Suprapubic skin (tissue), 4 donors: ENCODE data around the gene CLASP1. TPM values are rescaled to one million over a fixed set of nuclear protein-coding genes. Genes with fewer than 3 reads are reported as not detected.

ENCODE experiments used
- DNase-seq, 2 donors: peaks; one replicate each; pipeline ENCODE4 v3.0.0-alpha.2; 2019; ENCODE audit warnings: low spot score in 2 of 2
- H3K27ac ChIP-seq: fragments of 200-600 bp; sonication (generic); one replicate; pipeline ENCODE4 v1.5.1; 2019
- H3K27me3 ChIP-seq: fragments of 200-600 bp; sonication (generic); one replicate; pipeline ENCODE4 v1.5.1; 2019
- H3K36me3 ChIP-seq: fragments of 200-600 bp; sonication (generic); one replicate; pipeline ENCODE4 v1.5.1; 2019
- H3K4me1 ChIP-seq: fragments of 200-600 bp; sonication (generic); one replicate; pipeline ENCODE4 v1.5.1; 2019
- H3K4me3 ChIP-seq: fragments of 200-600 bp; sonication (generic); one replicate; pipeline ENCODE4 v1.5.1; 2019; ENCODE audit warnings: mild to moderate bottlenecking
- H3K9me3 ChIP-seq: fragments of 200-600 bp; sonication (generic); one replicate; pipeline ENCODE4 v1.5.1; 2019
- EP300 ChIP-seq: sonication (generic); formaldehyde crosslinking; IDR thresholded peaks from one replicate; pipeline ENCODE4 v1.6.1; 2017; ENCODE audit warnings: antibody characterized with exemption
- POLR2A ChIP-seq, 2 donors: fragments of 450-650 bp; IDR thresholded peaks; one replicate each; pipeline ENCODE4 v1.6.1; 2017; ENCODE audit warnings: antibody characterized with exemption in 2 of 2, mild to moderate bottlenecking in 2 of 2, moderate library complexity in 2 of 2
- POLR2AphosphoS5 ChIP-seq, 3 donors: sonication (generic); formaldehyde crosslinking; IDR thresholded peaks; one replicate each; pipeline ENCODE4 v1.6.1; 2017; ENCODE audit warnings: antibody characterized with exemption in 3 of 3
- WGBS: methylation state at CpG from one replicate; pipeline ENCODE4 v1.1.5; 2018; 5-methylcytosine and 5-hydroxymethylcytosine counted together
- total RNA-seq, 4 donors: library from RNA; depleted of rRNA; stranded (reverse); fragments of >200 nt; gene quantifications; one replicate each; pipeline ENCODE4 v1.1.0, GENCODE V29; 2016
- TF ChIP-seq, protein P1 (sequence below), 2 donors: fragments of 200-600 bp in 1 of 2; fragments of 450-650 bp in 1 of 2; sonication (generic) in 1 of 2; IDR thresholded peaks; one replicate each; pipeline ENCODE4 v1.5.1; 2016 to 2019; ENCODE audit warnings: antibody characterized with exemption in 2 of 2, mild to moderate bottlenecking in 1 of 2, moderate library complexity in 1 of 2

The CLASP1 gene
- total RNA-seq, 4 donors from 2014 or later = 53.3 to 99.5 (median 67.6) TPM

DNA sequence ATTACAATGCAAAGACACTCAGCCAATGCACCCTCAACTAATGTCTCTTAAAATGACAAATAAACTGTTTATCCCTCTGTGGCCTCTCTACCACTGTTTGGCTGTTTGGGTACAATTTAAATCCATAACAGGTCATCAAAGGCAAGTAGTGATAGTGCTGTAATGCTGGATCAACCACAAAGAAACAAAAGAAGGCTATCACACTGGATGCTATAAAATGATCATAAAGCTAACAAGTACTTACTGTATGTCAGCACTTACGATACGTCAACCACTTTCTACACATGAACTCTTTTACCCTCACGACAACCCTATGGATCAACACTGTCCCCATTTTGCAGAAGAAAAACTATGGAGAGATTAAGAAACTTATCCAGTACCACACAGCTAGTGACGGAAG, 64.5 kb downstream of the CLASP1 start:
- 96% methylated on average over 4 of the region's 4 CpGs for WGBS

DNA sequence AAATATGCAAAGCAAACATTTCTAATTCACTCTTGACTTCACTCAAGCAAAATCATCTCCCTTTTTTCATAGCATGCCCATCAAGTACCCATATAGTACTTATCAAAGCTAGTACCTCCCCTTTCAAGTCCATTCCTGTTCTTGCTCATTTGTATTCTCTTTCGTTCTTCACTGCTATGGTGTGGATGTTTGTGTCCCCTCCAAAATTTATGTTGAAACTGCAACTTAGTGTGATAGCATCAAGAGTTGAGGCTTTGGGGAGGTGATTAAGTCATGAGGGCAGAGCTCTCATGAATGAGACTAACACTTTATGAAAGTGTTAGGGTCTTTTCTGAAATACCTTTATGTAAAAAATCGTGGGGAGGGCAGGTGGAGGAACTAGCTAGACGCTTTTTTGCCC, 65.7 kb downstream of the CLASP1 start:
- Histone ChIP-seq H3K27ac (no peak overlapping the region), H3K36me3 (no peaks in the 10 kb centered on the region), H3K4me1 (peaks cover 5% of the 10 kb centered on the region), H3K9me3 (no peaks in the 10 kb centered on the region), H3K27me3 (no peaks in the 10 kb centered on the region), H3K4me3 (no peak overlapping the region)
- TF ChIP-seq, protein P1, sequence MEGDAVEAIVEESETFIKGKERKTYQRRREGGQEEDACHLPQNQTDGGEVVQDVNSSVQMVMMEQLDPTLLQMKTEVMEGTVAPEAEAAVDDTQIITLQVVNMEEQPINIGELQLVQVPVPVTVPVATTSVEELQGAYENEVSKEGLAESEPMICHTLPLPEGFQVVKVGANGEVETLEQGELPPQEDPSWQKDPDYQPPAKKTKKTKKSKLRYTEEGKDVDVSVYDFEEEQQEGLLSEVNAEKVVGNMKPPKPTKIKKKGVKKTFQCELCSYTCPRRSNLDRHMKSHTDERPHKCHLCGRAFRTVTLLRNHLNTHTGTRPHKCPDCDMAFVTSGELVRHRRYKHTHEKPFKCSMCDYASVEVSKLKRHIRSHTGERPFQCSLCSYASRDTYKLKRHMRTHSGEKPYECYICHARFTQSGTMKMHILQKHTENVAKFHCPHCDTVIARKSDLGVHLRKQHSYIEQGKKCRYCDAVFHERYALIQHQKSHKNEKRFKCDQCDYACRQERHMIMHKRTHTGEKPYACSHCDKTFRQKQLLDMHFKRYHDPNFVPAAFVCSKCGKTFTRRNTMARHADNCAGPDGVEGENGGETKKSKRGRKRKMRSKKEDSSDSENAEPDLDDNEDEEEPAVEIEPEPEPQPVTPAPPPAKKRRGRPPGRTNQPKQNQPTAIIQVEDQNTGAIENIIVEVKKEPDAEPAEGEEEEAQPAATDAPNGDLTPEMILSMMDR (IDR thresholded peaks at IDR 0.05) = no peak
- TF ChIP-seq POLR2A (IDR thresholded peaks at IDR 0.05) = no peak
- TF ChIP-seq EP300 = no peak
- no peak for TF ChIP-seq POLR2AphosphoS5 (IDR thresholded peaks at IDR 0.05)
- DNase-seq = no peak
- 73% methylated on average over 3 of the region's 3 CpGs for WGBS

More for the DNA sequence above, 64.5 kb downstream of the CLASP1 start:
- Histone ChIP-seq H3K27ac (no peak overlapping the region), H3K27me3 (no peaks in the 10 kb centered on the region), H3K9me3 (no peaks in the 10 kb centered on the region), H3K36me3 (peaks cover 4% of the 10 kb centered on the region), H3K4me1 (peaks cover 5% of the 10 kb centered on the region), H3K4me3 (no peak overlapping the region)
- no peak for DNase-seq
- TF ChIP-seq, protein P1 (IDR thresholded peaks at IDR 0.05) = no peak
- TF ChIP-seq POLR2A (IDR thresholded peaks at IDR 0.05) (no peak), POLR2AphosphoS5 (IDR thresholded peaks at IDR 0.05) (no peak), EP300 (no peak)

DNA sequence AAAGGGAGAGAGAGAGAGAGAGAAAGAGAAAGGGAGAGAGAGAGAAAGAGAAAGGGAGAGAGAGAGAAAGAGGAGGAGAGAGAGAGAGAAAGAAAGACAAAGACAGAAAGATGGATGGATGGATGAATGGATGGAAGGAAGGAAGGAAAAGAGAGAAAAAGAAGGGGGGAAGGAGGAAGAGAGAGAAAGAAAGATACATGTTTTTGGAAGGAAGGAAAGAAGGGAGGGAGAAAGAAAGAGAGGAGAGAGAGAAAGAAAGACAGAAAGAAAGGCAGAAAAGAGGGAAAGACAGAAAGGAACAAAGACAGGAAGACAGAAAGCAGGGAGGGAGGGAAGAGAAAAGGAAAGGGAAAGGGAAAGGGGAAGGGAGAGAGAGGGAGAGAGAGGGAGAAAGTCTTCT, 67.0 kb downstream of the CLASP1 start:
- Histone ChIP-seq H3K27ac (no peak overlapping the region), H3K27me3 (no peaks in the 10 kb centered on the region), H3K4me3 (no peak overlapping the region), H3K36me3 (no peaks in the 10 kb centered on the region), H3K9me3 (no peaks in the 10 kb centered on the region), H3K4me1 (peaks cover 5% of the 10 kb centered on the region)
- no peak for DNase-seq
- TF ChIP-seq POLR2AphosphoS5 (IDR thresholded peaks at IDR 0.05) (no peak), EP300 (no peak), POLR2A (IDR thresholded peaks at IDR 0.05) (no peak)
- TF ChIP-seq, protein P1 (IDR thresholded peaks at IDR 0.05) = no peak

DNA sequence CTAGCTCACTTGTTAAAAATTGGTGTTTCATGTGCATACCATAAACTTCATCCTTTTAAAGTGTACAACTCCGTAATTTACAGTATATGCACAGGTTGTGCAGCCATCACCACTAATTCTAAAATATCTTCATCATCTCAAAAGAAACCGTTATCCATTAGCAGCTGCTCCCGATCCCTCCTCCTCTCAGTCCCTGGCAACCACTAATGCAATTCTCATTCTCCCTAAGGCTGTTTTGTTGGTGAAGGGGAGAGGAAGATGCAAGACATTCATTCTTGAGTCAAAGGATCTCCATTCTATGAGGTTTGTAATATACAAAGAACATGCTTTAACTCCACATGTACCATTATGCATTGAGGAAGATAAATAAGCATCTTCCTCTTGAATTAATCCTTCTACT, 70.0 kb downstream of the CLASP1 start:
- no peaks in the 10 kb centered on the region for H3K36me3 ChIP-seq
- no peaks in the 10 kb centered on the region for H3K9me3 ChIP-seq
- no peak overlapping the region for H3K27ac ChIP-seq
- peaks cover 5% of the 10 kb centered on the region for H3K4me1 ChIP-seq
- no peak overlapping the region for H3K4me3 ChIP-seq
- WGBS = 59% methylated on average over 3 of the region's 3 CpGs
- DNase-seq = no peak
- no peak for TF ChIP-seq EP300
- TF ChIP-seq POLR2AphosphoS5 (IDR thresholded peaks at IDR 0.05) = no peak
- TF ChIP-seq, protein P1 (IDR thresholded peaks at IDR 0.05) = no peak
- no peak for TF ChIP-seq POLR2A (IDR thresholded peaks at IDR 0.05)
- H3K27me3 ChIP-seq = no peaks in the 10 kb centered on the region

DNA sequence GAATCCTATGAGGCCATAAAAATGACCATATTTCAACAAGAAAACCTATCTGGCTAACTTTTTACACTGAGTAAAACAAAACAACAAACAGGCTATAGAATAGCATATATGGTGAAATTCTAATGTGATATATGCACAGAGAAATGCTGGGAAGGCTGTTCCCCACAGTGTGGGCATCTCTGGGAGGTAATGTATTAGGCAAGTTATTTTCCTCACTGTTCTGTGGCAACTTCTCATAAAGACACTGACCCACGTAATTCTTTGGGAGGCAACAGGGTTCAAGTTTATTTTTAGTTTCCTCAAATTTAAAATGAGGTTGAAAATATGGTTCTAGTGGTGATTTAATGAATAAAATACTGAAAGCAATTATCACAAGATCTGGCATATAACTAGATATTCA, 71.9 kb downstream of the CLASP1 start:
- no peak for DNase-seq
- Histone ChIP-seq H3K4me3 (no peak overlapping the region), H3K9me3 (no peaks in the 10 kb centered on the region), H3K27me3 (no peaks in the 10 kb centered on the region), H3K27ac (no peak overlapping the region), H3K4me1 (peaks cover 5% of the 10 kb centered on the region), H3K36me3 (no peaks in the 10 kb centered on the region)
- WGBS = 93% methylated on average over 1 of the region's 1 CpG
- TF ChIP-seq, protein P1 (IDR thresholded peaks at IDR 0.05) = no peak
- no peak for TF ChIP-seq POLR2A (IDR thresholded peaks at IDR 0.05)
